NCI-H146 (cell line): ENCODE measurements around the gene TDRD9.

ENCODE experiments used
- DNase-seq: peaks from one replicate; lab custom pipeline; 2025; lab: John Stamatoyannopoulos, UW

The TDRD9 gene

GRCh38 chr14:104093366-104094055 is 165.3 kb downstream of the TDRD9 start:
- no peak for DNase-seq

DNA sequence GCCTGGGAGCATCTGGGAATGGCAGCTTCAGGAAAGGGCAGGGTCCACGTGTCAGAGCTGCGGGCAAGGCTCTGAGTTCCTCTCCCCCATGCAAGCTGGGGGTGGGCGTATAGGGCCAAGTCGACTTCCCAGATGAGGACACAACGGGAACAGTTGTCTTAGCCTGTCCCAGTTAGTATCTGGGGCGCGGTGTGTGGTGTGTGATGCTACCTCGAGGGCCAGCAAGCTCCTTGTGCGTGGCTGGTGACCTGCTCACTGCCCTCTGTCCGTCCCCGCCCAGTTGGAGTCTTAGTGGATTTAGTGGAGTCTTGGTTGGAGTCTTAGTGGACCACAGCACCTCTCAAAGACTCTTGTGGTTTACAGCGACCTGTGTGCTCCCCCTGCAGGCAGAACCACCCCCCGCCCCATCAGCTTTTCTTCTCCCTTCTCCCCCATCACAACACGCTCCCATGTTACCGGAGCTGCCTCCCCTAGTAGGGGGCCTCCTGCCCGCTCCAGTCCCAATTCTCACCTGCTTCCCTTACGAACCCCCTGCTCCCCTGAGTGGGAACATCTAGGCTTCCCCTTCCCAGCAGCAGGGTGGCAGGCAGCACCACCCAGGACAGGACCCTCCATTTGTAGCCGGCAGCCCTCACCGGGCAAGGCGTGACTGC is 165.9 kb downstream of the TDRD9 start:
- no peak for DNase-seq

- no peak for DNase-seq
Observed at GRCh38 chr14:104094709-104095425, 166.6 kb downstream of the TDRD9 start.

DNA sequence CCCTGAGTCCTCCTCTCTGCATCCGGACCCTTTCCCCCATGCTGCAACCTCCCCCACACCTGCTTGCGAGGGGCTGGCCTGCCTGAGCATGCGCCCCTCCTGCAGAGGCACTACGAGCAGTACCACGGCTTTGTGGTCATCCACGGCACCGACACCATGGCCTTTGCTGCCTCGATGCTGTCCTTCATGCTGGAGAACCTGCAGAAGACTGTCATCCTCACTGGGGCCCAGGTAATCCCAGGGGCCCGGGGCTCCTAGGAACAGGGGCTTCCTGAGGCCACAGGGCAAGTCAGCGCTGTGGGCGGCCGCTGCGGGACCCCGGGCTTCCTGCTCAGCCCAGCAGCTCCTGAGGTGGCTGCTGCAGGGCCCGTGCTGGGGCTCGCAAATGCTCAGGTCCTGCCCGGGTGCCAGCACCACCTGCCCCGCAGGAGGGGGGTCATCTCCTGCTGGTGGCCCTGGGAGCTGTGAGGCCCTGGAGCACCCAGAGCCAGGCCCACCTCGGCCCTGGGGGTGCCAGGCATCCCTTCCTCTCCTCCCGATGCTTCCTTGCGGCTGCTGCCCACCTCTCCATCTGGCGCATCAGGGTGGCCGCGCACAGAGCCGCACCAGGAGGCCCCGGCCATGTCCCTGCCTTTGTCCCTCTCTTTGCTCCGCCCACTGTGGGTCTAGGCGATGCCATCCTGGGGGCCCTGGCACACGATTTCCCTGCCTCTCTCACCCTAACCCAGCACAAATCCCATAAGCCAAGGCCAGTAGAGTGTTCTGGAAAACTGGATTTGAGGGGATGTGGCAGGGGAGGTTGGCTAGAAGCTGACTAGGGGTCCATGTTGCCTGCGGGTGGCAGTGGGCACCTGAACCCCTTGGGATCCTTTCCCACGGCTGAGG is 167.4 kb downstream of the TDRD9 start:
- DNase-seq, result no peak

GRCh38 chr14:104096318-104096717 is 168.1 kb downstream of the TDRD9 start:
- no peak for DNase-seq

- no peak for DNase-seq
Observed at GRCh38 chr14:104096751-104097700, 168.8 kb downstream of the TDRD9 start.

GRCh38 chr14:104098272-104099095 is 170.2 kb downstream of the TDRD9 start:
- DNase-seq, result no peak

DNA sequence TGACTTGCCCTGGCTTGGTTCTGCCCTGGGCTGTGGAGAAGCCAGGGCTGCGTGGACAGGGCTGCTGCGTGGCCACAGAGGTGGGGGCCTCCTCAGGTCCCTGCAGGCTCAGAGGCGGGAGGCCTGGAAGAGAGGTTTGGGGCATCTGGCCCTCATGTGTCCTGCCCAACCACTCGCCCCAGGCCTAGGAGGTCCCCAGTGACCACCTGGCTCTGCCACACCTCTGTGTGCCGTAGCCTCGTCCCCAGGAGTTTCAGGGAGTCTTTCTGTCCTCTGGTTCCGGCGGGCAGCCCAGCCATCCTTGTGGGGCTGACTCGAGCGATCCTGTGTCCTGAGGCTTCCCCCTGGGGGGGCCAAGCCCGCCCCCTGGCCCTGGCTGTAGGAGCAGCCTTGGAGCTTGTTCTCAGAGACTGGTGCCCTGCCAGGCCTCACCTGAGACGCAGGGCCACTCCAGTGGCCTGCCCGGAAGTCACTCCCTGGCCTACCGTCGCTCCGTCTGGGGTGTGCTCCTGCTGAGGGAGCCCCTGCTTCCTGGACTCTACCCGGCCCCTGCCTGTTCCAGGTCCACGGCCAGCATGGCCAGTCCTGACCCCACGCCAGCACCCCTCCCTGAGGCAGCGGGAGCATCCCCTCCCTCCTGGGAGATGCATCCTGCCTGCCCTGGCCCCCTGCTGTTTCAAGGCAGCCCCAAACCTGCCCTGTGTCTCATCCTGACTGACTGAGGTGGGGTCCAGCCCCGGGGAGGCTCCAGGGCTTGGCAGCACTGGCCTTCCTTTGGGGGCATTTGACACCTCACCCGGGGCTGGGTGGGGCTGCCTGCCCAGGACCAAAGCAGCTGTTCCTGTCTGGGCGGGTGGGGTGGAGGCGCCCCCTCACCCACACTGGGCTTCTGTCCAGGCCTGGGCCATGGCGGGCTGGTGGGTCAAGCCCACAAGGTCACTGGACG is 171.1 kb downstream of the TDRD9 start:
- DNase-seq, result no peak

DNA sequence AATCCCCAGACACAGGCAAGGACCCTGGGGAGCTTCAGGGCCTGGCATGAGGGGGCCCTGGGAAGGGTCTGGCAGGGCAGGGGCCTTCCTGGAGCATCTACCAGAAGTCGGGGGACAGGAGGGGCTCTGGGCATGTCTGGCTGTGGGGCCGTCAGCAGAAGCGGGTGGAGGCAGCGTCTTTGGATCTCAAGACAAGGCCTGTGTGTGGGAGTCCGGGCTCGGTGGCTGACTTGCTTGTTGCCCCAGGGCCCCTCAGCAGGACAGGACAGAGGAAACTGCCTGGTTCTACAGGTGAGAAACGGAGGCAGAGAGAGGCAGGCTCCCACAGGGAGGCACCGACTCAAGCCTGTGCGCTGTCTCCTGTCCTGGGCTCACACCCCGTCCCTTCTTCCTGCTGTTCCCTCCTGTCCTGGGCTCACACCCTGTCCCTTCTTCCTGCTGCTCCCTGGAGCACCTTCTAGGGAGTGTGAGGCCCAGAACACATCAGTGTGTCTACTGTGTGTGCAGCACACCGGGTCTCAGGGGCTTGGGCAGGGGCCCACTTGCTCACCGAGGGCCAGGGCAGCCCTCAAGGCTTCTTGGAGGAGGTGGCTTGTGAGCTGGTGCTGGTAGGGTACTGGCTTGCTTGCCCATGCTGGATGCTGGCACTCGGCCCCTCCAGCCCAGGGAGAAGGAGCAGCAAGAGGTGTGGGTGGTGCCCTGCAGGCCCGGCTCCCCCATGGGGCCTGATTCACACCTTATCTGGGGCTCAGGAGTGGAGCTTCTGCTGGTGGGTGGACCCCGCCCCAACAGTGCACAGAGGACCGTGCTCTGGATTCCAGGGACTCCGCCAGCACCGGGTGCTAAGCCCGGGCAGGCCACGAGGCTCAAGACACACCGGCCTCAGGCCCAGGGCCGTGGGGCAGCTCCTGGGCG is 172.2 kb downstream of the TDRD9 start:
- DNase-seq, result no peak

- DNase-seq, result no peak
Observed at GRCh38 chr14:104101086-104101621, 172.9 kb downstream of the TDRD9 start.

DNA sequence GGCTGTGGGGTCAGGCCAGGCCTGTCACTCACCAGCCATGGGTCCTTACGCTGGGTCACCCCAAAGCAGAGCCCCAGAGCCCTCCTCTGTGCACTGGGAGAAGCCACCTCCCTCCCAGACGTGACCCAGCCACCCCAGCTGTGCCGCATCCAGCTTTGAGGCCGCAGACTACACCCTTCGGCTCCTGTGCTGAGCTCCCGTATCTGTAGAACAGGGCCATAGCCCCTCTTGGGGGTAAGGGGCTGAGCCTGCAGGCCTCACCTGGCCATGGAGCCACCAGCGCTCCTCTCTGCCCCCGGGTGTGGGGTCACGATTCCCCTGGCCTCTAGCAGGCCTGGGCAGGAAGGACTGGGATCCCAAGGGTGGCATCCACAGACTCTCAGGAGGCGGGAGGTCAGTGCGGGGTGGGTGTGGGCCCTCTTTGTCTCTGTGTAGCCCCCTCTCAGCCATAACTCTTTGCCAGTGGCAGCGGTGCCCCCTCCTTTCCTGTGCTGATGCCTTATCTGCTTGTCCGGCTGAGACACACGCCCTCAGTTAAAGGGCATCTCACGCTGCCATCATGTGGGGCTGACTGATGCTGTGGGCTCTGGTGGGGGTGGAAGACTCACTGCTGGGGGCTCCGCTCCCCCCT is 173.5 kb downstream of the TDRD9 start:
- DNase-seq, result no peak
